ENCODE measurements around the gene EPG5.

Gene EPG5

DNA sequence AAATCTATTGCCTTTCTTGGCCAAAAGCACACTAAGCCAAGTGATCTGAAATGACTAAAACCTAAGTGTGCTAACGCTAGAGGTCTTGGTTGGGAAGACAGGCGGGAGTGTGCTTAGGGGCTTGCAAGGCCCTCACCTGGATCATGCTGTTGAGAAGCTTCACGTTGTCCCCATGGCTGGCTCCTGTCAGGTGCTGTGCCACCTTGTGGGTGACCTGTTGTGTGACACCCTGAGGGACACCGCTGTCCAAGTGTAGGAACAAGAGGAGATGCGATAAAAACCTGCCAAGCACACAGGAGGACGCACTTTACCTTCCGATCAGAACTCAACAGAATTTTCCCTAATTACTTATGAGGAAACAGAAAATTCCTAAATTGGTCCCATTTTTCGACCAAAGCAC lies 50.8 kb downstream of the EPG5 start:
- DNase-seq = no peak

DNA sequence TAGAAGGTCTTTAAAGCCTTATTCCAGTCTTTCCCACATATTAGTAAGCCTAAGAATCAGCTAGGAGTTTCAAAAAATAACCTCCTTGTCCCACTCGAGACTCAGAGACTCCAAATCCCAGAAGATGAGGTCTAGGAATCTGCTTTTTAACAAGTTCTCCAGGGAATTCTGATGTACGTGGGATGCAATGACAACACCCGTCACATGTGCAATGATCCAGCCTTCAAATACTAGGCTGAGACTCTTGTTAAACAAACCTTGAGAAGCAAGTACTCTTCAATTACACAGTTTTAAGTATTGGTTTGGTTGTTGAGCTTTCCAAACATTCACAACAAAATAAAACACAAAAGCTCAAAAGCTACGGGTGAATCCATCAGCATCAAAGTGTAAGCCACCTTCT lies 53.9 kb downstream of the EPG5 start:
- DNase-seq = no peak

DNA sequence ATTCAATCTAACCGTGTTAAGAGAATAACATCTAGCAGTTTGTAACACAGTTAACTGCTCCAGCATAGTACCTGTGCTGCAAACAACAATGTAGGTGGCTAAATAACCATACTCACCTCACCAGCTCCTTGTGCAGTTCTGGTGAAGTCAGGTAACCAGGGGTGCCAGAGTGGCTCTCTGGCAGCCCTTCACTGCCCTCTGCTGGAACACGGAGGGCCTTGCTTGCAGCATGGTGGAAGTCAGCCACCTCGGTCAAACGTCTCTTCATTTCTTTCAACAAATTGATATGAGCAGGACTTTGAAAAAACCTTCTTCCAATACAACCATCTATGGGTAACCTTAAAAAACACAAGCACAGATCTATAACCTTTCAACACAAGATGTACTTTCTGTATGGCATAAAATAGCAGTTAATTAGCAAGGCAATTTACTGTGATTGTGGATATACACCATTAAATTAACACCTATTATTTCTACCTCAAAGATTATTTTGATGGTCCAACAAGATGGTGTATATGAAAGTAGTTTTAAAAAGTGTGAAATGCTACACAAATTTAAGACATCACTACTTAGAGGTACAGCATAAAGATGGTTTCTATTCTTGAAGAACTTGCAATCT lies 56.6 kb downstream of the EPG5 start:
- DNase-seq = peak; percentile 14 to 22

DNA sequence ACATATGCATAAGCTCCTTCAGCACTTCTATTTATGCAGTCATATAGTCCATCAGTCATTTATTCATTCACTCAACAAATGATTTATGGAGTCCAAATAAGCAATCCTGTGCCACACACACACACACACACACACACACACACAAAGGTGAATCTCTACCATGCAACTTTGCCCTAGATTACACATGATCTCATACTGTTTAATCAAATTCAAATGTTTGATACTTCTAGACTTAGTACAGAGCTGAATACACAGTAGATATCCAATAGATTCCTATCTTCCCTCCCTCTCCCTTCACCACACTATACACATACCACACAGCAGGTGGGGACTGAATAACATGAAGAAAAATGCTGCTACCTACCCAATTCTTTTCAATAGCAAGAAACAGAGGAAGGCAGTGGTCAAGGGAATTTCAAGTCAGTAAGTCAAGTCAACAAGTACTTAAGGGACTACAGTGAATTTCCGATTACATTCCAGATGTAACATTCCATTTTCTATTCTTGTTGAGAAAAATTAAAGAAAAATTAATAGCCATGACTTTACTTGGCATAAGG lies 65.4 kb downstream of the EPG5 start:
- DNase-seq = no peak

DNA sequence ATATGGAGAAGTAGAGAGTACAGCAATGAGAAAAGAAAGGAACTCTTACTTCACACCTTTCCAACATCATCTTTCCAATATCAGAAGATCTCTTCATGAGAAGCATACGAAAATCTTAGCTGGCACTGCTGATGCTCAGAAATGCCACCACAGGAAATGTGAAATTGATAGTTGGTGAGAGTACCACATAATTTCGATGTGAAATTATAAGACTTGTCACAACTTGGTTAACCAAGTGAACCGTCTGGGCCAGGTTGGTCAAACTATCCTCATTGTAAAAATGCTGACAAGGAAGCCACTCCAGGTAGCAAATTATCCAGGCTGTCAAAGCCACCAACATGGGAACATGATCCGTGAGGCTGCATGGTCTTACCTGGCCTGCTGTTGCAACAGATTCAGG lies 66.5 kb downstream of the EPG5 start:
- DNase-seq = no peak

DNA sequence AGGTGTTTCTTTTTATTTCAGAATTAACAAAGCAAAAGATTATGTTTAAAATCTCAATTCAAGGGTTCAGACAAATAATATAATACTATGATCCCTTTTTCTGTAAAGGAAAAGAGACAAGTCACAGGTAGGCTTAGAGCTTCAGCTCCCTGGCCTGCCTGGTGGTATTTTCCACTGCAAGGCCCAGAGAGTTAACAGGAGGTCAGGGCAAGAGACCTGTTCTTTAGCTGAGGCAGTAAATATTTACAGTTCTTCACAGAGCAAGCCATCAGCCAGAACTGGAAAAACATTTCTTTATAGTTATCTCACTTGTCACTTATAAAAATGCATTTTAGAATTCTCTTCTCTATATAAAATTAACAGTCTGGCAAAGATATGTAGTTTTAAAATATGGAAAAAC lies 70.1 kb downstream of the EPG5 start:
- DNase-seq = no peak

DNA sequence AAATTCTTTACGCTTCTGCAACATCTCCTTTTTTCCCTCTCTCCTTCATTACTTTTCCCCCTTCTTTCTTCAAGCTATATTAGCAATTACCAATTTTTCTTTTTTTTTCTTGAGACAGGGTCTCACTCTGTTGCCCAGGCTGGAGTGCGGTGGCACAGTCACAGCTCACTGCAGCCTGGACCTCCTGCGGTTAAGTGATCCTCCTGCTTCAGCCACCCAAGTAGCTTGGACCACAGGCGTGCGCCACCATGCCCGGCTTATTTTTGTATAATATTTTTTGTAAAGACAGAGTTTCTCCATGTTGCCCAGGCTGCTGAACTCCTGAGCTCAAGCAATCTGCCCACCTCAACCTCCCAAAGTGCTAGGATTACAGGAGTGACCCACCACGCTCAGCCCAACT lies 70.7 kb downstream of the EPG5 start:
- DNase-seq = no peak

DNA sequence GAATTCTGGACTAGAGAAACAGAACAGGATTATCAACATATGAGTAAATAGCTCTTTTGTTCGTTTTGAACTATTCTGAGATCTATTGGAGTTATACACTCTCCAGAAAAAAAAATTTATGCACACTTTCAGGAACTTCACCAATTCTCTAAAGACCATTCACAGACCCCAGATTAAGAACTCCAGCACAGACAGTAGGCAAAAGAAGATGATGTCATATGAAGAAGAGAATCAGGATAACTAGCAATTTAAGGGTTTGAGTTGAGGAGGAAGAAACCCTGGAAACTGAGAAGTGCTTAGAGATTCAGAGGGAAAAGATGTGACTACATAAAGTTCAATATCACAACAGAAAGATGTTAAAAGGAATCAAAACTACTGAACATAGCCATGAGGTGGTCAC lies 71.8 kb downstream of the EPG5 start:
- no peak for DNase-seq

DNA sequence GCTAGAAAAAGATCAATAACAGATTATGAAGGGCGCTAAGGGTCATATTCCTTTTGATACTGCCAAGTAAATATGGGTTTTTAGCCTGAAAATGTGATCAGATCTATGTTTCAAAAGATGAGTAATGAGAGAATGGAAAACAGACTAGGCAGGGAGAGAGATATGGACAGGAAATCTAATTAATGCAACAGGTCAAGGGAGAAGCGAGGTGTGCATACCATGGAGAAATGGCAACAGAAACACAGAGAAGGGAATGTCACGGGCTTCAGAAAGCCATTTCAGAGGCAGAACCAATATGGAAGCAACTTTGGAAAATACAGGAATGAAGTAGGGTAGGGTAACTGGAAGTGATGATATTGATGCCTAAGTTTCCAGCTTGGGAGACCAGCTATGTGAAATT lies 72.3 kb downstream of the EPG5 start:
- no peak for DNase-seq

DNA sequence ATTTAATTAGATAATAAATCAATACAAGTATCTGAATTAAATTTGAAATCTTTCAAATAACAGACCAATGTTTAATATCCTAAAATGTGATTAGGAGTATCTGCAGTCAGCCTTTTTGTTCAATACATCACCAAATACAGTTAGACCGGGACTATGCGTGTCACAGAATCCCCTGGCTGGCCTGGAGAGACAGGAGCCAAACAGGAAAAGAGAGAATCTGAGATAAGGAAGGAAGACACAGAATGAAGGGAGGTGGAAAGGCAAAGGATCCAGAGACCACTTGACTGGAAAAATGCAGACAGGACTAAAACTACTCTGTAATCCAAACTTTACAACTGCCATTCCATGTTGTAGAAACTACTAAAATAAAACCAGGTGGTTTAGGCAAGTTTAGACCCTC lies 75.3 kb downstream of the EPG5 start:
- DNase-seq = no peak

DNA sequence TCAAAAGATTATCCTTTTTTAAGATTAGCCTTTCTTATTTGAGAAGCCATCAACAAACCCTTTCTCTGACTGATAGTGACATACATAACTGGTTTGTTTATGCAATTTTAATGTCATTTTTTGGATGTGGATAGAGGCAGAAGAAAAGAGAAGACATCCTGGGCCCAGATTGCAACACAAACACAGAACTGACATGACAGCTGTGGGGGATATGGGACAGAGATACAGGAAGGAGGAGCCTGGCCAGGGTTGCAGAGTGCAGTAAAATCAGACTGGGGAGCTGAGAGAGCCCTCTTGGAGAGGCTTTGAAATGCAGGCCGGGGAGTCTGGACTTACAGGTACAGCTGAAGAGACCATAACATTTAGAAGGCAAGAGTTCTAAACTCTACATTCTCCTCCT lies 76.5 kb downstream of the EPG5 start:
- no peak for DNase-seq

DNA sequence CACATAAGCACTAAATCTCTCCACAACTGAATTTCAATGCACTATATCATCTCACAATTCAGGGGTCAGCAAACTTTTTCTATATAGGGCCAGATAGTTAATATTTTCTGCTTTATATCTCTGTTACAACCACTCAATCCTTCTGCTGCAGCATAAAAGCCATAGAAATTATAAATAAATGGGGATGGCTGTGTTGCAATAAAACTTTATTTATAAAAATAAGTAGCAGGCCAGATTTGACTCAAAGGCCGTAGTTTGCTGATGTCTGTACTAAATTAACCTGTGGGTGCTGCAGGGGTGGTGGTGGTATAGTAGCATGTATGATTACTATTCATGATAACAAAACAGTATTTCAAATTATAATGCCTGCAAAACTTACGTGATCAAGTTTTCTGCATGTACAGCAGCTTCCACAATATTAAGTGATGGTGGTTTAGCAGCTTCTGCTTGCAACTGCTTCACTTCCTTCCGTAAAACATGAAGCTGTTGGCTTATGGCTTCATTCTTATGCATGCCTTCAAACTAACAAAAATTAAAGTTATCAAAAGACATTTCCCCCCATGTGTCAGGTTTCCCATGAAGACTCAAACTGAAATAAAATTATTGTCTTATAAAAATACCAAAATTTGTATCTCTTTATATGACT lies 77.6 kb downstream of the EPG5 start:
- DNase-seq = no peak

DNA sequence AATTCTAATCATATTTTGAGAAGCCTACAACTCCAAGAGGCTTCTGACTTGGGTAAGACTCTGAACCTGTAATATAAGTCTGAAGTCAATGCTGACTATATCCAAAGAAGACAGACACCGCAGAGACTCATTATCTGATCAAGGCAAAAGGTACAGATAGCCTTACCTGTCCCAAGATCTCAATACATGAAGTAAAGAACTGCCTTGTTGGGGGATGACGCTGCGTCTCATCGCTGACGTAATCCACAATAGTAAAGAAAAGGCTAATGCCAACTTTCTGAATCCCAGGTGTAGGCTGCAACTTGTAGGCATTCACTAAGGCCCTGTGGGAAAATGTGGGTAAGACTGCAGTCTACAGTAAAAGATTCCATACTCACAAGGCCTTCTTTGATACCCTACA lies 79.5 kb downstream of the EPG5 start:
- DNase-seq = no peak

DNA sequence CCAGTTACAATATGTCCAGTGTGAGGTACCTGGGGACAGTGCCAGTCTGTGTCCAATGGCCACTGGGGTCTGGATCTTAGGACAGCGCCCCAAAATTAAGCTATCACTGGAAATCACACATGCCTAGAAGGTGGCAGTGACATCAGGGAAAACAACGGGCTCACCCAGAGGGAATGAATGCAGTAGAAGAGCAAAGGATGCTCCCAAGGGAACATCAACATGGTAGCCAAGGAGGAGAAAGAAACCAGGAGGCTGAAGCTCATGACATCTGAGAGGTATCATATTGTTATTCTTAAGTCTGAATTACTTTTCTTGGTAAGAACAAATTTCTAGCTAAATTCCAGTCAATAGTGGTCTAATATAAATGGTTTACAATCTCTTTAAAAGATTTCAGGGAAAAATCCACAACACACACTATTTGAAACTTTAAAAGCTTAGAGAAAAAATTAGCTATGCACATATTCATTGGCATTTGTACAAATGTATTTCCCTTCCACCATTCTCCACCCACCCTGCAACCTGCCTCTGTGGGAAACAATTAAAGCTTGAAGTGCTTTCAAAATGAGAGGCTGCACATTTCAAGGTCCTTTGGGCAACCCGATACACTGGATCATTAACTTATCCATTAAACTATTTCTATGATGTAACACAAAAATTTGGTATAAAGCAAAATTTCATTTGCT lies 86.1 kb downstream of the EPG5 start:
- DNase-seq = no peak

DNA sequence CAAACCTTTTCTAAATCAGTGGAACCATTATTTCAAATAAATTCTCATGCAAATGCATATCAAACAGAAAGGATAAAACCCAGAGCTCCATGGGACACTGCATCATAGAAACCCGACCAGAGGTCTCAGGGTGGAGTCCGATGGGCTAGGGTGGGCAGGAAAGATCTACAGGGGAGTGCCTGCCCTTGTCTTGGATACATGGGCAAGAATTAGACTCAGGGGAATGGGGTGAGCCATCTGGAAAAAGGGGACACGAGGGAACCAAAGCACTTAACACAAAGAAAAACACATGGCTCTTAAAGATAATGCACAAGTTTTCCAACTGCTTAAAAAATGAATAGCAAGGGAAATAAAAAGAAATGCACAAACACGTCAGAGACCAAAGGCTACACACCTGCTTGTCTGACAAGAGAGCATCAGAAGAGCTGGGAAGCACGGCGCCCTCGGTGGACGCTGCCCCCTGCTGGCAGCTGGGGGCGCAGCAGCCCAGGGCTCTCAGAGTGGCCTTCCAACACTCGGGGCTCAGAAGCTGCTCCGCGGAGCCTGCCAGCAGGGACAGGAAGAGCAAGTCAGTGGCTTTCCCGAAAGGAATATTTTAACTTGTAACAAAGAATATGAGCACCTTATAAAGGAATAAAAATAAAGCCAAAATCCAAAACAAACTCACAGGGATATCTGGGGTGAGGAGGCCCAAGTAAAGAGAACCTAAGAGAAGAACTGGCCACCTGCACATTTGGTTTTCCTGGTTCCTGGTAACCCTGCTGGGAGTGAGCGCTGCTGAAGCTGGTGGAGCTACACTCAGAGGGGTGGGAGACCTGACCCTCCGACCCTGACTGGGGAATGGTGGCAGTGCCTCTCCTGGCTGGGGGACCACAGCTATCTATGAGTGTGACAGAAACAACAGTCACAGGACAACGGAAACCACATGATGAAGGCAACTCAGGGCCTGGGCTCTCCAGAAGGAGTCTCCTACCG lies 87.2 kb downstream of the EPG5 start:
- DNase-seq = peak in 1 of 2 experiments; percentile 40

DNA sequence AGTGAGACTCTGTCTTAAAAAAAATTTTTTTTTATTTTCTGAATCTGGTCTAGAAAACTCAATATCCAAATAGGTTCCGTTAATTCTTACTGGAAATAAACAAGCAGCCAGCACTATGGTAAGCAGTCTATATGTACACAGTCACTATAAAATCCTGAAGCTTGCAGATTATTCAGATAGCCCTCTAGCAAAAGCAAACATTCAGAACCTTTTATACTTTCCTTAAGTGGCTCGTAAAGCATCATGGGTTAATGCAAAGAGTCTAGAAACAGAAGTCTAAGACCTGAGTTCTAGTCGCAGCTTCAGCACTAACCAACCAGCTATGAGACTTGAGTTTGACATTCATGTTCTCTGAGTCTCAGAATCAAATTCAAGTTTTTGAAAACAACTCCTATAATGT lies 89.7 kb downstream of the EPG5 start:
- DNase-seq = no peak

DNA sequence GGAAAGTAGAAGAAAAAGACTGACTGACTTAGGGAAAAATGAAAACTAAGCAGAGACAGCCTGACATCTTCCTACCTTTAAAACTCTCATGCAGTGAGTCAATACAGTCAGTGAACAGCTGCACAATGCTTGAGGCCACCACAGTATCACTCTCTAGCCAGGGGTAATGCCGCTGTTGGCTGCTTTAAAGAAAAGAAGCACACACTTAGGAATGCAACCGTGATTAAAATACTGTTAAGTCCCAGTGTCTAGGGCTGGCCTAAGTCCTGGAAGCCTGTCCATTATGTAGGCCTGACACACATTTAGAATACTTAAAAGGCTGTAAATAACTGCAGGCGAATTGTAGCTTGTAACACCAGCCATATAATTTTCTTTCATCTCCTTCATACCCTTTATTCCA lies 91.0 kb downstream of the EPG5 start:
- DNase-seq = no peak

DNA sequence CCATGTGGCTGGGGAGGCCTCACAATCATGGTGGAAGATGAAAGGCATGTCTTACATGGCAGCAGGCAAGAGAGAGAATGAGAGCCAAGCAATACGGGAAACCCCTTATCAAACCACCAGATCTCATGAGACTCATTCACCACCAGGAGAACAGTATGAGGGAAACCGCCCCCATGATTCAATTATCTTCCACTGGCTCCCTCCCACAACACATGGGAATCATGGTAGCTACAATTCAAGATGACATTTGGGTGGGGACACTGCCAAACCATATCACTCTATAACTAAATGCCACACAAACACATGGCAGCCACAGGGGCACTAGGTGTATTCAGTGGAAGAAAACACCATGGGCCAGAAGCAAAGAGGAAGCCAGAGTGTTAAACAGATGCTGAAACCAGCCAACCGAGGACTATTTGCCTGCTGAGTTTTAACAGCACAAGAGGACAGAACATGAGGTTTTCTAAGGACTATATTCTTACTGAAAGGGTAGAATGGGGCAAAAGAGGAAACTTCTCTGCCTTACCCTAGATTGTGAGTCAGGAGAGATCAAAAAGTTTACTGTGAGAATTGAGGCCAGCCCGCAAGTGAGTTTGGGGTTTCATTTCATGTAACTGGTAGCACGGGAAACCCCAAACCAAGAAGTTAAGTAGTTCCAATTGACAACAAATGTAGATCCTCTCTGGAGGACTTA lies 92.5 kb downstream of the EPG5 start:
- no peak for DNase-seq

DNA sequence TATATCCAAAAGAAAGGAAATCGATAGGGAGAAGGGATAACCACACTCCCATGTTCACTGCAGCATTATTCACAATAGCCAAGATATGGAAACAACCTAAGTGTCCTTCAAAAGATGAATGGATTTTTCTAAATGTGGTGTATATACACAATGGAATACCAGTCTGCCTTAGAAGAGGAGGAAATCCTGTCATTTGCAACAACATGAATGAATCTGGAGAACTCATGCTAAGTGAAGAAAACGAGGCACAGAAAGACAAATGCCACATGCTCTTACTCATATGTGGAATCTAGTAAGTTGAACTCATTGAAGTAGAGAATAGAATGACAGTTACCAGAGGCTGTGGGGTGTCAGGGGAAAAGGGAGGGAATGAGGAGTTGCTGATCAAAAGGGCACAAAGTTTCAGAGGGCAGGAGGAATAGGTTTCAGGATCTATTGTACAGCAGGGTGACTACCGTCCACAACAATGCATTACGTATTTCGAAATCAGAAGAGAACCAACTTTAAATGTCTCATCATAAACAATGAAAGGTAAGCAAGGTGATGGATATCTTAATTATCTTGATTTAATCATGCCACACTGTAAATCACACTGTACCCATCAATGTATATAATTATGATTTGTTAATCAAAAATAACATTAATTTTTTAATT lies 95.6 kb downstream of the EPG5 start:
- no peak for DNase-seq

DNA sequence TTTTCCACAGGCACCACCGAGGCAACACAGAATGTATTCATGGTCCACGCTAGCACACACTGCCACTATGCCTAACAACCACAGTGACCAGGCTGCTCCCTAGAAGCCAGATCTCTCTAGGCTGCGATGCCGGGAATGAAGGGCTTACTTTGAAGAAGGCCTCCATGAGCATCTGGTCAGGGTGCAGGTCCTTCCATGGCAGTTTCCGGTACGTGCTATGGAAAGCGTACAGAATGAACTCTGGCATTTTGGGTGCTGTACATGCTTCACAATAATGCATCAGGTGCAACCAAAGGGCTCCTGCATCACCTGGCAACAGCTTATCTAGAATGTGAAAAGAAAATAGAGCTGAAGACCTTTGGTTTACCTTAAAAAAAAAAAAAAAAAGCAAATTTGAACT lies 96.7 kb downstream of the EPG5 start:
- no peak for DNase-seq

DNA sequence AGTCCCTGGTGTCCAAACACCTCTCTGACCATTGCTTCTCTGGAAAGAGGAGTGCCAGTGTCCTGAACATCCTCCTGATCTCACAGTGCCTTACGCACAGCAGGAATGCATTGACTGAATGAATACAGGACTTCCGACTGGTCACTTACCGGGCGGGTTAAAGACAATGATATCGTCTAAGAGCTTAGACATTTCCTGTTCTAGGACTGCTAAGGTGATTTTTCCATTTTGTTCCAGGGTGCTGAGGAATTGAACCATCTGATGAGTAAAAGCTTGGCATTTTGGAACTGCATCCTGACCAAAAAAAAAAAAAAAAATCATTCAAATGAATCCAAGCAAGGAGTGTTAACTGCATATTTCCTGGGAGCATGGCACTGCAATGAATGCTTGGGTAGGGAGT lies 101.7 kb downstream of the EPG5 start:
- no peak for DNase-seq

DNA sequence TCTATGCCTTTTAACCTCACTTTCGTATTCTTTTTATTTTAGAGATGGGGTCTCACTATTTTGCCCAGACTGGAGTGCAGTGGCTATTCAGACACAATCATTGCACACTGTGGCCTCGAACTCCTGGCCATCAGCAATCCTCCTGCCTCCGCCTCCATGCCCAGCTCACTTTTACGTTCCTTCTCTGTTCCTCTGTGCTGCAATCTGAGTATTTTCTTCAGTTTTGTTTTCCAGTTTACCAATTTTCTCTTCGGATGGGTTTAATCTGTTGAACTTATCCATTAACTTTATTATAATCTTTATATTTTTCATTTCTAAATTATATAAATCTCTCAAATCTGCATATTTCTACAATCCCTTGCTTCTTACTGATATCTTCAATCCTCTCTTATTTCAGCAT lies 103.0 kb downstream of the EPG5 start:
- DNase-seq = no peak
